ENCODE results near the gene CXCL9. TPM values are rescaled to one million over a fixed set of nuclear protein-coding genes. Genes with fewer than 3 reads are reported as not detected.
"Not testable (repeated sequence)": the region's sequence is repeated elsewhere in the genome, so short reads cannot be mapped to it uniquely, and the experiment has no call there.

CXCL9 gene
- total RNA-seq: 1 to 10 TPM in 1 of 4 donors, under 1 TPM in 2, not detected in 1; 0.35 to 5.0 (median 0.94) TPM

DNA sequence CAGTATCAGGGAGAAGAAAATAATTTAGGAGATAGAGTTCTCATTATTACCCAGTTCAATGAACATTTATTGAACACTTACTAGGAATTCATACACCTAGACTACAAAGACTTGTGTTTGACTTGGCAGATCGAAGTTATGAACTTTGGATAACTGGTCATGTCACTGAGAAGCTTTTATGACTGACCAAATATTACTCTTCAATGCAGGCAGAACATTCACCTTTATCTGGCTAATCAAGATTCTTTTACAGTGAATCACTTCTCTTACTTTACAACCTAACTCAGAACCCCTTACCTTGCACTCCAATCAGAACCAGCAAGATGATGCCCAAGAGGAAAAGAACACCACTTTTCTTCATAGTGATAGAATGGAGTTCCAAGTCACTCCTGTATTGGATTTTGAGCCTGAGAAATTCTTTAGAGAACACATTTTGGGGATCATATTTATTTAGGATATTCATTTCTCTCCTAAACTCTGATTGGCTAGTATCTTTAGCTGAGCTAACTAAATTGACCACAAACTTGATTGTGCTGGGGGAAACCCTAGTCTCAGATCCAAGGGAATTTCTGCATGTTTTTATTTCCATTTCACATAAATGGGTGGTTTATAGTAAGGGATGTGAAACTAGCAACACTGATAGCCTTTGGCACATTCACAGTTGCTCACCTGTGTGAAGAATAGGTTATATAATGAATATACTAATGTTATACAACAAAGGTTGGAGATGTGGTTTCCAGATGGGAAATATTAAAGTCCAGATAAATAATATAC lies at the start of gene CXCL9:
Gene CXCL9, minus strand, starts transcription at position 421 of the 774 bp plus-strand sequence. Its CDS starts 60 bp downstream, at position 361.
- H3K36me3 ChIP-seq: no peaks in the 10 kb centered on the region
- DNase-seq: no peak
- peaks cover 0 to 4% (median 0%) of the 10 kb centered on the region in 4 donors for H3K4me1 ChIP-seq
- peak within 1 kb of the TSS in 1 of 4 donors; percentile 25 for H3K27ac ChIP-seq
- no peak within 1 kb of the TSS for H3K4me3 ChIP-seq
- no peaks in the 10 kb centered on the region for H3K9me3 ChIP-seq
- no peaks in the 10 kb centered on the region for H3K27me3 ChIP-seq
- TF ChIP-seq, protein P1, sequence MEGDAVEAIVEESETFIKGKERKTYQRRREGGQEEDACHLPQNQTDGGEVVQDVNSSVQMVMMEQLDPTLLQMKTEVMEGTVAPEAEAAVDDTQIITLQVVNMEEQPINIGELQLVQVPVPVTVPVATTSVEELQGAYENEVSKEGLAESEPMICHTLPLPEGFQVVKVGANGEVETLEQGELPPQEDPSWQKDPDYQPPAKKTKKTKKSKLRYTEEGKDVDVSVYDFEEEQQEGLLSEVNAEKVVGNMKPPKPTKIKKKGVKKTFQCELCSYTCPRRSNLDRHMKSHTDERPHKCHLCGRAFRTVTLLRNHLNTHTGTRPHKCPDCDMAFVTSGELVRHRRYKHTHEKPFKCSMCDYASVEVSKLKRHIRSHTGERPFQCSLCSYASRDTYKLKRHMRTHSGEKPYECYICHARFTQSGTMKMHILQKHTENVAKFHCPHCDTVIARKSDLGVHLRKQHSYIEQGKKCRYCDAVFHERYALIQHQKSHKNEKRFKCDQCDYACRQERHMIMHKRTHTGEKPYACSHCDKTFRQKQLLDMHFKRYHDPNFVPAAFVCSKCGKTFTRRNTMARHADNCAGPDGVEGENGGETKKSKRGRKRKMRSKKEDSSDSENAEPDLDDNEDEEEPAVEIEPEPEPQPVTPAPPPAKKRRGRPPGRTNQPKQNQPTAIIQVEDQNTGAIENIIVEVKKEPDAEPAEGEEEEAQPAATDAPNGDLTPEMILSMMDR (IDR thresholded peaks at IDR 0.05): no peak
- no peak for TF ChIP-seq POLR2A (IDR thresholded peaks at IDR 0.05)

DNA sequence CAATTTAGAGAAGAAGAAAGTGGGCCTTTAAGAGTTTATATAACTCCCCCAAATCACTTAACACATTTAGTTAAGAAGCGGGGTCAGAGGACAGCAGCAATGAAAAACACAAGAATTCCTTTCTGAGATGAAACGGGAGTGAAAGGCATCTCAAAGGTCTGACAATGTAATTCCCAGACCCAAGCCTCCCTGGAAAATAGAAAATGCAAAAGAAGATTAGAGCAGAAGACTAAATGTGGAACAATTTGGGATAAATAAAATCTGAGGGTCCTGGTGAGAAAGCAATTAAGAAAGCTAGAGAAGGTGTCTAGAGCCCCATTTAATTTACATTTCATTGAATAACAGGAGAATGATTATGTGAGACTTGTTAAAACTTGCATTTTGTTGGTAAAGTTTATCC lies 48.1 kb upstream of the CXCL9 start:
- Histone ChIP-seq H3K4me3 (no peak overlapping the region), H3K36me3 (no peaks in the 10 kb centered on the region), H3K27me3 (no peaks in the 10 kb centered on the region), H3K9me3 (no peaks in the 10 kb centered on the region), H3K27ac (no peak overlapping the region), H3K4me1 (peaks cover 0 to 7% (median 0%) of the 10 kb centered on the region in 4 donors)
- TF ChIP-seq, protein P1 (IDR thresholded peaks at IDR 0.05): no peak
- no peak for TF ChIP-seq POLR2A (IDR thresholded peaks at IDR 0.05)
- DNase-seq: no peak

DNA sequence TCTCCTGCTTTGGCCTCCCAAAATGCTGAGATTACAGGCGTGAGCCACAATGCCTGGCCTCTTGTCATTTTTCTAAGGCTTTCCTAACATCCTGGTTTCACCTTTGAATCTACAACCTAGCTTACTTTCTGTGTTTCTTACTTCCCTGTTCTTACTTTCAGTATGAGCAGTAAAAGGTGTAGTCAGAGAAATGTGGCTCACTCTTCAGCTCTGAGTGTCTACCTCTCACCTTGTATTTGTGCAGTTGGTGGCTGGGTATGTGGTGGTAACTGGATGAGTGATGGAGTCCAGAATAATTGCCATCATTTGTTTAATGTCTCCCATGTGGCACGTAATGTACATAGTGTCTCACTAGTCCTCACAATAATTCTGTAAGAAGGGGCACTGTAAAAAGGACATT lies 47.7 kb upstream of the CXCL9 start:
- TF ChIP-seq, protein P1 (IDR thresholded peaks at IDR 0.05): no peak
- no peak for TF ChIP-seq POLR2A (IDR thresholded peaks at IDR 0.05)
- H3K27ac ChIP-seq: no peak overlapping the region
- H3K4me3 ChIP-seq: no peak overlapping the region
- no peaks in the 10 kb centered on the region for H3K36me3 ChIP-seq
- H3K4me1 ChIP-seq: peaks cover 0 to 6% (median 0%) of the 10 kb centered on the region in 4 donors
- no peaks in the 10 kb centered on the region for H3K9me3 ChIP-seq
- no peaks in the 10 kb centered on the region for H3K27me3 ChIP-seq
- no peak for DNase-seq

DNA sequence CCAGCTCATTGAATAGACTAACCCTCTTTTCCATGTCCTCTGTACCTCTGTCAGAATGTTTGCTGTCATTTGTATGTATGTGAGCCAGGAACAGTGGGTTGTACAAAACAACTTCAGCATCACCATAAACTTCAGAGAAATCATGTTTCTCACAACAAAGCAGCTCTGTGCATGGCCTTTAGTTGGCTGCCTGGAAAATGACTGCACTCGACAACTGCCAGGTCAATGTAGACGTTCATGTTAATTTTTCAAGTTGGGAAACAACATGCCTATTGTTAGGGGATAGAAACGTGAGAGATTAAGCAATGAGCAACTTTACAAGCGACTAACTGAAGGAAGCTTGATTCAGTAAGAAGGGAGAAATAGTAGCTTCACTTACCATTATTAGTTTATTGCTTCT lies 46.4 kb upstream of the CXCL9 start:
- Histone ChIP-seq H3K27ac (no peak overlapping the region), H3K4me3 (no peak overlapping the region), H3K27me3 (no peaks in the 10 kb centered on the region), H3K4me1 (no peaks in the 10 kb centered on the region), H3K36me3 (no peaks in the 10 kb centered on the region), H3K9me3 (no peaks in the 10 kb centered on the region)
- TF ChIP-seq, protein P1 (IDR thresholded peaks at IDR 0.05): no peak
- no peak for TF ChIP-seq POLR2A (IDR thresholded peaks at IDR 0.05)
- no peak for DNase-seq

DNA sequence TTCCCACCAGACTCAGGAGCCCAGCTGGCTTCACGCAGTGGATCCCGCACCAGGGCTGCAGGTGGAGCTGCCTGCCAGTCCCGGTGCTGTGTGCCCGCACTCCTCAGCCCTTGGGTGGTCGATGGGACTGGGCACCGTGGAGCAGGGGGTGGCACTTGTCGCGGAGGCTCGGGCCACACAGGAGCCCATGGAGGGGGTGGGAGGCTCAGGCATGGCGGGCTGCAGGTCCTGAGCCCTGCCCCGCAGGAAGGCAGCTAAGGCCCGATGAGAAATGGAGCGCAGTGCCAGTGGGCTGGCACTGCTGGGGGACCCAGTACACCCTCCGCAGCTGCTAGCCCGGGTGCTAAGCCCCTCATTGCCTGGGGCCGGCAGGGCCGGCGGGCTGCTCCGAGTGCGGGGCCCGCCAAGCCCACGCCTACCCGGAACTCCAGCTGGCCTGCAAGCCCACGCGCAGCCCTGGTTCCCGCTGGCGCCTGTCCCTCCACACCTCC lies 43.3 kb upstream of the CXCL9 start:
- H3K4me3 ChIP-seq, H3K4me1 ChIP-seq, H3K36me3 ChIP-seq, DNase-seq, H3K27ac ChIP-seq, H3K27me3 ChIP-seq, H3K9me3 ChIP-seq: not testable (repeated sequence)

DNA sequence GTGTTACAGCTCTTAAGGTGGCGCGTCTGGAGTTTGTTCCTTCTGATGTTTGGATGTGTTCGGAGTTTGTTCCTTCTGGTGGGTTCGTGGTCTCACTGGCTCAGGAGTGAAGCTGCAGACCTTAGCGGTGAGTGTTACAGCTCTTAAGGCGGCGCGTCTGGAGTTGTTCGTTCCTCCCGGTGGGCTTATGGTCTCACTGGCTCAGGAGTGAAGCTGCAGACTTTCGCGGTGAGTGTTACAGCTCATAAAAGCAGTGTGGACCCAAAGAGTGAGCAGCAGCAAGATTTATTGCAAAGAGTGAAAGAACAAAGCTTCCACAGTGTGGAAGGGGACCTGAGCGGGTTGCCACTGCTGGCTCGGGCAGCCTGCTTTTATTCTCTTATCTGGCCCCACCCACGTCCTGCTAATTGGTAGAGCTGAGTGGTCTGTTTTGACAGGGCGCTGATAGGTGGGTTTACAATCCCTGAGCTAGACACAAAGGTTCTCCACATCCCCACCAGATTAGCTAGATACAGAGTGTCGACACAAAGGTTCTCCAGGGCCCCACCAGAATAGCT lies 42.6 kb upstream of the CXCL9 start:
- H3K4me1 ChIP-seq, DNase-seq, H3K4me3 ChIP-seq, H3K27me3 ChIP-seq, H3K9me3 ChIP-seq, H3K36me3 ChIP-seq, H3K27ac ChIP-seq: not testable (repeated sequence)

DNA sequence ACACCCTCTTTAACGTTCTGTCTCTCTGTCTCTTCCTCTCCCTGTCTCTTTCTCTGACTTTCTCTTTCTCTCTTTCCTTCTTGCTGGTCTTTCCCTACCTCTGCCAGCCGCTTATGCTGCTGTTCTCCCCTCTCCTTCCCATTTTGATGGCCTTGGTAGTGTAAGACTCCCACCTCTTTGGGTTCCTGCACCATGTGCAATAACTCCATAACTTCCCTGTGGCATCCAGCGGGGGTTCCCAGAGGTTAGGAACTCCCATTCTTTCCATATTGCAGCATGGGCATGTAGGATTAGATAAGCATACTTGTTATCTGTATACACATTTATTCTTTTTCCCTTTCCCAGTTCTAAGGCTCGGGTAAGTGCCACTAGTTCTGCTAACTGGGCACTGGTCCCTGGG lies 37.4 kb upstream of the CXCL9 start:
- H3K27ac ChIP-seq, DNase-seq, H3K9me3 ChIP-seq, H3K4me1 ChIP-seq, H3K27me3 ChIP-seq, H3K4me3 ChIP-seq, H3K36me3 ChIP-seq: not testable (repeated sequence)

DNA sequence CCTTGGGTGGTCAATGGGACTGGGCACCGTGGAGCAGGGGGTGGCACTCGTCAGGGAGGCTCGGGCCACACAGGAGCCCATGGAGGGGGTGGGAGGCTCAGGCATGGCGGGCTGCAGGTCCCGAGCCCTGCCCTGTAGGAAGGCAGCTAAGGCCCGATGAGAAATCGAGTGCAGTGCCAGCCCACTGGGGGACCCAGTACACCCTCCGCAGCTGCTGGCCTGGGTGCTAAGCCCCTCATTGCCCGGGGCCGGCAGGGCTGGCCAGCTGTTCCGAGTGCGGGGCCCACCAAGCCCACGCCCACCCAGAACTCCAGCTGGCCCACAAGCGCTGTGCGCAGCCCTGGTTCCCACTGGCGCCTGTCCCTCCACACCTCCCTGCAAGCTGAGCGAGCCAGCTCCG lies 36.0 kb upstream of the CXCL9 start:
- not testable (repeated sequence) for H3K4me3 ChIP-seq, H3K36me3 ChIP-seq, DNase-seq, H3K9me3 ChIP-seq, H3K27ac ChIP-seq, H3K4me1 ChIP-seq, H3K27me3 ChIP-seq

DNA sequence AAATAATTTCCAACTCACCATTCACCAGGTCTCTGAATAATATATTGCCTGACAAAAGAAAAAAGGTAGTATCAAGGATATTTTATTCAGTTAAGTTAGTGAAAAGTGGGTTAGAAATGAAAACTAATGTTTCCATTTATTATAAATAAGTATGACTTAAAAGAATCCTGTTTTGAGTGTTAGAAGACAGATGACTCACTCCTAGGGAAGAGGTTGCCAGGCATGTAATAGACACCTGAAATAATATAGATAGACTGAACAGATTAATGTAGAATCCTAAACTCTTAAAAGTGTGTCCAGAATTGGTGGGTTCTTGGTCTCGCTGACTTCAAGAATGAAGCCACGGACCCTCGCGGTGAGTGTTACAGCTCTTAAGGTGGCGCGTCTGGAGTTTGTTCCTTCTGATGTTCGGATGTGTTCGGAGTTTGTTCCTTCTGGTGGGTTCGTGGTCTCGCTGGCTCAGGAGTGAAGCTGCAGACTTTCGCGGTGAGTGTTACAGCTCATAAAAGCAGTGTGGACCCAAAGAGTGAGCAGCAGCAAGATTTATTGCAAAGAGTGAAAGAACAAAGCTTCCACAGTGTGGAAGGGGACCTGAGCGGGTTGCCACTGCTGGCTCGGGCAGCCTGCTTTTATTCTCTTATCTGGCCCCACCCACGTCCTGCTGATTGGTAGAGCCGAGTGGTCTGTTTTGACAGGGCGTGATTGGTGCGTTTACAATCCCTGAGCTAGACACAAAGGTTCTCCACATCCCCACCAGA lies 35.1 kb upstream of the CXCL9 start:
- DNase-seq, H3K4me1 ChIP-seq, H3K4me3 ChIP-seq, H3K27me3 ChIP-seq, H3K36me3 ChIP-seq, H3K27ac ChIP-seq, H3K9me3 ChIP-seq: not testable (repeated sequence)
